HG02610 (cell line): ENCODE data around the gene TRAF3.

ENCODE experiments used
- ATAC-seq: cut with Tn5 transposase; IDR thresholded peaks from one replicate; pipeline ENCODE4 v1.9.1; 2021; ENCODE audit warnings: mild to moderate bottlenecking, moderate library complexity; ENCODE audit not compliant: unreplicated experiment

The TRAF3 gene

DNA sequence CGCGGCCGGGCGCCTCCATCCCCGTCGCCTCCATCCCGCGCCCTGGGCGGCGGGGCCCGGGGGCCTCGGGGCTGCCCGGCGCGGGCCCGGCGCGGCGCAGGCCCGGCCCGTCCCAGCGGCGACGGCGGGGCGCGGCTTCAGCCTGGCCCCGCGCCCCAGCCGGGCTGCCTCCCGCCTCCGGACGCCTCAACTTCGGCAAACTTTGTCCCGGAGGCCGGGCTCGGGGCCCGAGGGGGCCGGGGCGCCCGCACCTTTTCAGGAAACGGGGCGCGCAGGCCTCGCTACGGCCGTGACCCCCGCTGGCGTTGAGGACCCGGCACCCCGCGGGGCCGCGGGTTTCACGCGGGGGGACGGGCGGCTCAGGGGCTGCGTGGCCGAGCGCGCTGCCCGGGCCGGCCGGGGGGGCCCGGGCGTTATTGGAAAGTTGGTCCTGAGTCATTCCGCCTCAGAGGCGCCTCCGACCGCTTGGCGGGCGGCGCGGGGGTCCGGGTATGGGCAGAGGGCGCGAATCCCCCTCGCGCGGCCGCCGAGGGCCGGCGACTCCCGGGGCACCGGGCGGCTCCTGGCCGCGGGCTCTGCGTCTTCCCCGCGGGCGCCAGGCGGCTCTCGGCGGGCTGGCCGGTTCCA is 575 bp downstream of the TRAF3 start:
- ATAC-seq = peak; percentile 2

DNA sequence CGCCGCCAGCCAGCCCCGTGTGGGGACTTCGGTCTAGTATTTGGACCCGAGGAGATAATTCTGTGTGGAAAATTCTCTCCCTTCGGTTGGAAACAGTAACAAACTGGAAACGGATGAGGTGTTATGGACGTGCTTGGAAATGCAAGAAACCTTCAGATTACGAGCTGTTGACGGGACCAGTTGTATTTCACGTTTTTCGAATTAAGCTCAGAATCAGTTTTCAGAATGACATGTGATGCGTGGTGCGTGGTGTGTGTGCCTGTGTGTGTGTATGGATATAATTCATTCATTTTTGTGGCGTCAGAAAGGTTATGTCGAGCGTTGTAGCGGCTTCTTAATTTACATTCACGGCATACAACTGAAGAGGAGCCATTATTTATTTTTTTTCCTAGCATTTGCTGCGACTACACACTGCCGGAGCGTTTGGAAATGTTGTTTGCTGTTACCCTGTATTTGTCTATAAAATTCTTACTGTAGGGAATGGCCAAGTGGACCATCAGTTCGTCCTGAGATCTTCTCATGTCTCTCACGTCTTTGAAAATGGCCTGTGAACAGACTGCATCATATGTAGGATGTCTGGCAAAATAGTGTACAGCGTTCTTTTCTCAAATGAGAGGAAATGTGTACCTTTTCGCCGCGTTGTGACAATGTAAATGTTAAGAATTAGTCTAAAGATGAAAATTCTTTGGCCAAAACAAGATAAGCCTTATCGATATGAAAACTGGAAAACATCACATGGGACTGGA is 1.3 kb downstream of the TRAF3 start:
- ATAC-seq = no peak

DNA sequence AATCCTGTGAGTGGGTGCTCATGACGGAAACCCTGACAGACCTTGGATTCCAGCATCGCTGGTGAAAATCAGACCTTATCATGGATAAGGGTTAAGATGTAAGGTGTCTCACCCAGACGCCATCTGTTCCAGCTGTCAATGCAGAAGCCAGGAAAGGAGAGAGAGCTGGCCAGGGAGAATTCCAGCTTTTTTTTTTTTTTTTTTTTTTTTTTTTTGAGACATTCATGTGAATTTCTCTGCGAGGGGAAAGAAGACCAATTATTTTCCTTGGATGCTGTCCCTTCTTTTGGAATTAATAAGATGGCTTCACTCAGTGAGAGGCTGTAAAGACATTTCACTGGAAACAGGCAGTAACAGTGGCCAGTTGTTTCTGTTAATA is 1.8 kb downstream of the TRAF3 start:
- no peak for ATAC-seq

DNA sequence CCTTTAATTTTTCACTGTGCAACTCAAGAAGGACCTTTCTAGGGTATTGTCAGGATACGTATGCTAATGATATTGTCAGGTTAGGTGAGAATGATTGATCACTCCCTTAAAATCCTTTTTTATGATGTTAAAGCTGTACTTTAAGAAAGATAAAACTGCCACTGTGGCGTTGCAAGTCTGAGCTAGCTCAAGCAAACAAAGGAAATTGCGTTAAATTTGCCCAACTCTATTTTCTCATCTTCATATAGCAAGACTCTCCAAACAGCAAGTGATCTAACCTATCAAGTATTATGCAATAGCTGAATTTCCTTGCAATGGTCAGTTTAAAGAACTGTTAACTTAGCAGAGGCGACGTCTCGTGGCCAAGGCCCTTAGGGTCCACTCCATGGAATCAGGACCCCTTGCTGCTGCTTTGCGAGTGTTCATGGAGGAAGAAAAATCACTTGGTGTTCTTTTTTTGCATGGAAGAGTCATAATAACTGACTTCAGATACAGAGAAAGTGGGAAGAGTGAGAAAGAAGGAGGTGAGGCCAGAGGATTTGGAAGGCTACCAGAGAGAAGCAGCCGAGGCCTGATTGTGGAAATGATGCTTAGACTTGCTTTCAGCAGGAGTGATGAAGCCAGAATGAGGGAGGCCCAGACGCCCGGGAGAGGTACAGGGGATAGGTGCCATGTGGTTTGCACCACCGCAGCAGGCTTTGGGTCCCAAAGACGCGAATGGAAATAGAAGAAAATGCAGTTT is 2.5 kb downstream of the TRAF3 start:
- no peak for ATAC-seq

DNA sequence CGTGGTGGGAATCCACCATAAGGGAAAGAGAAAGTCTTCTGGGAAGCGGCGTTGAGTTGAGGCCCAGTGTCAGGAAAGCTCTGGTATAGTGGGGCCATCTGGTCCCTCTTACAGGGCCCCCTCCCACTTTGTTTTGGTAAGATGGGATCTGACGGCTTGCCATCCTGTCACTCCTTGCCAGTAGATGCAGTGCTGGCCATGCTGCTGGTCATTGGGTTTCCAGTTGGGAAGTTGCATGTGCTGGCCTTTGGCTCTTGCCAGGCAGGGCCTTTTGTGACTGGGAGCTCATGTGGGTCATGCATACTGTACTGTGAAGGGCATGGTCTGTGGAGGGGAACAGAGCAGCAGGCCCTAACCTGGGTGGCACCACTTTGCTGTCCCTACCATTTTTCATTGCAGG is 3.8 kb downstream of the TRAF3 start:
- no peak for ATAC-seq

DNA sequence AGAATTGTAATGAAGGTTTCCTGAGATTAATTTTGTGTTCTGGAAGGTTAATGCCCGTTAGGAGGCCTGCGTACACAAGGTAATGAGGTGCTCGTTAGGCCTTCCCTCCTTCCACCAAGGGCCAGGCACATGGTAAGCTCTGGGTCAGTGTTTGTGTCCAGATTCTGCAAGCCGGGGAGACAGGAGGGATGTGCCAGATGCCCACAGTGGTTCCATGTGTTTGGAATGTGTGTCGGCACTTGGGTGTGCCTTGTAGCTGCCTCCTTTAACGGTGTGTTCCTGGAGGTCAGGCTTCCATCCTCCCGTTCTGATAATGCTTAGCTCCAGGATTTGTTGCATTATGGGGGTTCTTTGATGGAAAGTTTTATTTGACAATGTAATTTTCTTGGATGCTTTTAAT is 5.7 kb downstream of the TRAF3 start:
- ATAC-seq = no peak

DNA sequence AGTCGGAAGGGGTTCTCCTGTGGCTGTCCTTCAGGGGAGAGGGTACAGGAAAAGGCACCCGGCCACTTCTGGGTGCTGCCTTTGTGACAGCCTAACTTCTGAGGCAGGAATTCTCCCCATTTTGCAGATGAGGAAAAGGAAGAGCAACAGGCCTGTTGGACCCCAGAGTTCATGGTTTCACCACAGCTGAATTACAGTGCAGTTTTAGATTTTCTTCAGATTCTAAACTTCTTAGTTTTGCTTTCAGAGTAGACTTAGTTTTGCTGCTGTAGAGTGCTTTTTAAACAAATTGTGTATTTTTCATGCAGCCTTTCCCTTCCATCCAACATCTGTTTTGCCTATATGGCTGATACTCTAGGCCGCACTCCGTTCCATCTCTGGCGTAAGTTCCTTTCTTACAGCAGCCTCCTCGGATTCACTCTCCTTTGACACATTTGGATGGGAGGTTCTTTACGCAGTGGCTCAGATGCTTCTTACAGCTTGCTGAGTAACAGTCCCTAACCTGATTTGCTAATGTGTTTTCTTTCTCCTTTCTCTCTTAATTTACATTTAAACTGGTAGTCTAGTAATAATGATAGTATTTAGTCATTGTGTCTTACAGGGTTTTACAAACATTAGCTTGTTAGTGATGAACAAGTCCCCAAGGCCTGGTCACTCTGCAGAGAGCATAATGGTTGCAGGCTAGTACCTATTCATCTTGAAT is 7.8 kb downstream of the TRAF3 start:
- ATAC-seq = no peak

DNA sequence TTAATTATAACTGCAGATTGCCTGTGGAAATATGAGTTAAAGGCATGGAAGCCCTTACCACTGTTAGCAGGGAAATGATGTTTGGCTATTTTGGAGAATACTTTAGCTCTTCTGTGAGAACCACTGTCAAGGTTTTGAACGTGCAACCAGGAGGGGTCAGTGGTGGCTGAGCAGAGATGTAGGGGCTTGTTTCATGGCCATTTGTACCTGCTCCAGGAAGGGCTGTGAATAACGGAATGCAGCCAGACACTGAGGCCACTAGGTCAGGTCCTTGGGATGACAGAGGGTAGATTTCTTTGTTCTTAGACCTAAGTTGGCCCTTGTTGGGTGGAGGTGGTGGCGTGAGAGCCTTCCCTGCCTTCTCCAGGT is 8.3 kb downstream of the TRAF3 start:
- no peak for ATAC-seq

DNA sequence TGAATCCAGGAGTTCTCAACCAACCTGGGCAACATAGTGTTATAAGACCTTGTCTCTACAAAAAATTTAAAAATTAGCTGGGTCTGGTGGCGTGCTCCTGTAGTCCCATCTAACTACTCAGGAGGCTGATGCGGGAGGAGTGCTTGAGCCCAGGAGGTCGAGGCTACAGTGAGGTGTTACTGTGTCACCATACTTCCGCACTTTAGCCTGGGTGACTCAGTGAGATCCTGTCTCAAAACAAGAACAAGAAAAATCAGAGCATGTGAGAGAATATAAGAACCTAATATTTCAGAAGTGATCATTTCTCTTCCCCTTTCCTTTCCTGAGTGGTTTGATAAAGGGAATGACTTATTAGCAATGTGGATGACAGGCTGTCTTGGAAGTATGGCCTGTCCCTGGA is 9.5 kb downstream of the TRAF3 start:
- ATAC-seq = no peak

DNA sequence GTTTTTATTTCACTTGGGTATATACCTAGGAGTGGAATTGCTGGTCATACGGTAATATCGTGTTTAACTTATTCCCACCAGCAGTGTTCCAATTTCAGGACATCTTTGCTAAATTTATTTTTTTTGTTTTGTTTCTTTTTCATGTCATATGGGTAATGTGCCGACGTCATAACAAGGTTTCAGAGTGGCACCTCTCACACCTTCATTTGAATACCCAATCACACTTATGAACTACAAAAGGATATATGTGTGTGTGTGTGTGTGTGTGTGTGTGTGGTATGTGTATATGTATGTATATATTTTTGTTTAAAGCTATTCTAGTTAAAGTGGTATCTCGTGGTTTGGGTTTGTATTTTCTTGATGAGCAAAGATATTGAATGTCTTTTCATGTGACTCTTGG is 12.1 kb downstream of the TRAF3 start:
- ATAC-seq = no peak

DNA sequence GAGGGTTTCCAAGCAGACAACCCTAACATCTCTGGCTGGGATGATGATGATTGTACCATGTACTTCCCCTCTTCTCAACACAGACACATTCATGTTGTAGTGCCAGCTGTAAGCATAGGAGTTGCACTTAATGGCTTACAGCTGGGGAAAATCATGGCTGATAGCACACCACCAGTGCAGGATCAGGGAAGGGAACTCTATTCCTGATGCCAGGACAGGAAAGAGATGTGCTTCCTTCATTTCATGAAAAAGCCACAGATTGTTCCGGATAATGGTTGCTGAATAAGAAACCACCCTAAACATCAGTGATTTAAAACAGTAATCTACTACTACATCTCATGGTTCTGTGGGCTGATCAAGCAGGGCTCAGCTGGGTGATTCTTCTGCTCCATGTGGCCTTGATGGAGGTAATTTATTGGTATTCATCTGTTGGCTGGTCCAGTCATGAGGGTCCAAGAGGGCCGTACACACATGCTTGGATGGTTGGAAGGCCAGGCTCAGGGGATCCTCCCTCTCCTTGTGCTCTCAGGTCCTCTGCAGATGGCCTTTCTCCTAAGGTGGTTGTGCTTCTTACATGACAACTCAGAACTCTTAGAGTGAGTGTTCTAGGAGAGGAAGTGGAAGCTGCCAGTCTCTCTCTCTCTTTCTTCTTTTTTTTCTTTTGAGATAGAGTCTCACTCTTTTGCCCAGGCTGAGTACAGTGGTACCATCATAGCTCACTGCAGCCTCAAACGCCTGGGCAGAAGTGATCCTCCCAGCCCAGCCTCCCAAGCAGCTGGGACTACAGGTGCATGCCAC is 16.5 kb downstream of the TRAF3 start:
- no peak for ATAC-seq

DNA sequence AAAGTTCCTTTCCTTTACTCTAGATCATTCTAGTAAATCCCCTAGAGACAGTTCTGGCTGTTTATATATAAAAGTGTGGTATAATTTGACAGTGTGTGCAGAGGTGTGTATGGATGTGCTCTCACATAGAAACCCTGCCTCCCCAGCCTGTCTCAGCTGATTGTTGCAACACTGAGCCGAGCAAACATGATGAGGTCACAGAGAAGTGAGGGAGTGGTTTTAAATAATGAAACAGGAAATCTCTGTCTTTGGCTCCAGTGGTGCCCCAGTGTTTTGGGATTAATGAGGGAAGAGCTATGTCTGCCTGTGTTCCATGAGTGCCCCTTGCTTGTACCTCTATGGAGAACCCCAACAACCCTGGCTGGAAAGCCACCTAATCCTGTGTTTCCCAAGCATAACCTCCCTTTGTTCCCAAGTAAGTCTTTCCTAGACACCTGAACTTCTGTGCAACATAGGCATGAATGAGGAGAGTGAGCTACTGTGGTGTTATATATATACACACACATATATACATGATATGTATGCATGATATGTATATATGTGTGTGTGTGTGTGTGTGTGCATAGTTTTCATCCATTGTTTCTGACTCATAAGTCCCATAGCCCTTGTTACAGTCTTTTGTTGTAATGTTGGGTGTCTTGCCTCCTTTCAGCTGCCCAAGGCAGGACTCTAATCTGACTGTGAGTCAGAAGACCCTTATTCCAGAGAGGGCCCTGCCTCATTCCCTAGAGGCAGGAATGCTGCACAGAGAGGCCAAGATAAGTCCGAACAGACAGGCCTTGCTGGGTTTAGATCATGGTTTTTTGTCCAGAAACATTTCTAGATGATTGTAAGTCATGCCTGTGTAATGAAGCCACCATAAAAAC is 18.0 kb downstream of the TRAF3 start:
- no peak for ATAC-seq

DNA sequence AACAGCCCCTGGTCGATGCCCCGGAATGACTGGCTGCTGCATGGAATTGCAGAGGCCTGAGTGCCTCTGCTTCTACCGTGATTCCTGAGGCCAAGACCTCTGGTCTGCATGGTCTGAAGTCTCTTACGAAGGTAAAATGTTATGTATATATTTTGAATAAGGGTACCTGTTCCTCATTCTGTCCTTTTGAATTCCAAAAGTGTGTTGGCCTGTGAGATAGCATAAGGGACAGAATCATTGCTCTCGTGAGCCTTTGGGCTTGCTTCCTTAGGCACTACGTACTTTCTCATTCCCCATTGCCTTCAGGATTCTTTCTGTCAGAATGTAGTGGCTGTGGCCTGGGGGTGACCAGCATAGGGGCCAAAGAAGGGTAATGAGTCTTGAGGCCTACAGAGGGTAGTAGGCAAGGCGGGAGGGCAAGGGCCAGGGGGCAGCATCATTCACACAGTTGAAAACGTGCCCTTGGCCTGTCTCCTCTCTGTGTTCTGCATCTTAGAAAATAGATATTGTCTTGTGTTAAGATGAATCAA is 19.5 kb downstream of the TRAF3 start:
- no peak for ATAC-seq

DNA sequence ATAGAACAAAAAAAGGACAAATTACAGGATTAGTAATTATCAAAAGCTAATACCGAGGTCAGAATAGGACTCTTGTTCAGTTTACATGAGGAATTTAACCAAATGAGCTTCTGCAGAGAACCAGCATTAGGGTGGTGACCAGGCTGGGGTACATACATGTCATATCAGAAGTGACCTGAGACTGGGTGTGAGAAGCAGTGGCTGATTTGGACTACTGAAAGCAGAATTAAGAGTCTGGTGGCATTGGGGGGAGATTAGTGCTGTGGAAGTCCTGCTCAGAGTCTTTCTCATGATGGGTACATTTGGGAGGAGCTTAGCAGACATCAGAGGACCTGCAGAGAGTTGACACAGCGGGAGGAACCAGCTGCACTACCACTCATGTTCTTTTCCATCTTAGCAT is 21.7 kb downstream of the TRAF3 start:
- peak; percentile 57 for ATAC-seq

DNA sequence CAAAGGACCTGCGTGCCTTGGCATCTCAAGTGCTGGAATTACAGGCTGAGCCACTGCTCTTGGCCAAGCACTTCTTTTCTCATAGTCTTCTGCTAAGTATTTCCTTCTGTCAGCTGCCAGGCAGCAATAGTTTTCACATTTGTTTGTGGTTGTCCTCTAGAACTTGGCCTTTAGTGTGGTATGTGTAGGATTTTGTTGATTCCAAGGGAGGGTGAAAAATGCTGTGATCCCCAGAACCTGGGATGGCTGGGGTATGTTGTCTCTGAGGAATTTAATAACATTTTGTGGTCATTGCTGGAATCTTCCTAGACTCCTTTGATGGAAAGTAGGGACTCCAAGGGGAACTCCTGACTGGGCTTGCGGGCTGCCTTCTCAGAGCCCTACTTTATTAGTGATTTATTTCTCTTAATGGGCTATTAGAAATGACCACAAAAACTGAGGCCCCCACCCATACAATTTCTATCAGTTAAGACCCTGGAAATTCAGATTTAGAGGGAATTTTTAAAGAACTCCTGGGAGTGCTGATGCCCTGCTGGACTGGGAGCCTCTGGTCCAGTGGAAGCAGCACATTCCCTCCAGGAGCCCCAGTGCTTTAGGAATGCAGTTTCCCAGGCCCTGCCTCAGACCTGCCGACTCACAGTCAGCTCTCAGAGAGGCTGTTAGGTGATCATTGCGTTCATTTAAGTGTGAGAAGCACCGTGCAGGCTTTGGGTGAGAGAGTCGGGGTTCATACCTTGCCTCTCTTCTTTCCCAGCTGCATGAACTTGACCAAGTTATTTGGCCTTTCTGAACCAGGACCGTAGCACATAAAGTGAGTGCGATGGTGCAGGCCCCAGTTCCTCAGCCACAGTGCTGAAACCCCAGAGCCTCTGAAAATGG is 22.7 kb downstream of the TRAF3 start:
- ATAC-seq = no peak

DNA sequence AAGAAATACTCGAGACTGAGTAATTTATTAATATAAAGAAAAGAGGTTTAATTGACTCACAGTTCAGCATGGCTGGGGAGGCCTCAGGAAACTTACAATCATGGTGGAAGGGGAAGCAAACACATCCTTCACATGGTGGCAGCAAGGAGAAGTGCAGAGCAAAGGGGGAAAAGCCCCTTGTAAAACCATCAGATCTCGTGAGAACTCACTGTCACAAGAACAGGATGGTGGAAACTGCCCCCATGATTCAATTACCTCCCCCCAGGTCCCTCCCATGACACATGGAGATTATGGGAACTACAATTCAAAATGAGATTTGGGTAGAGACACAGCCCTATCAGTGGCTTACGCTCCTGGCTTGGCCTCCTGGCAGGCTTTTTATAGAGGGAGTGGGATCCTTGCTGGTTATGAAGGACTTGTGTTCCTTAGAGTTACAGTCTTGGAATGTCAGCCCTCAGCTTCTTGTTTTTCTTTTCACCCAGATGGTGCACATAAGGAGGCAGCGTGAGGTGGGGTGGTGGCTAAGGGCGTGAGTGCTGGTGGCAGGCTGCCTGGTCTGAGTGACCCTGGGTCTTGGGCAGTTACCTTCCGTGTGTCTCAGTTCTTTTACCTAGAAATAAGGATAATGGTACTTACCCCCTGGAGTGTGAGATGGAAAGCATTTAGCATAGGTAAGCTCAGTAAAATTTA is 25.7 kb downstream of the TRAF3 start:
- ATAC-seq = no peak

DNA sequence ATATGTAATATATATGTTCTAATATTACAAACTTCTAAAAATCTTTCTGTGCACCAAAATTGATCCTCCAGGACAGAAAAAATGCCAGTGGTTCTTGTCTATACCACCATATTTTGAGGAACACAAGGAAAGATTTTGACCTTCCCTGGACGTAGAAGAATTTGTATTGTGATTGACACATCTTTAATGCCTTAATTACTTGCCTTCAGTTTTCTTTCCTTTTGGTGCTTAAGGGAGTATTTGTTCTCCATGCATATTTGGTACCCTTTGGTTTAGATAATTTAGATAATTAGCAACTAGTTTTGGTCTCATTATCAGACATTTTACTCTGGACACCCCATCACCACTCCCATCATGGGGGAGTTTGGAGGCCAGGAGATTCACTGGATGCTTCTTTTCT is 27.6 kb downstream of the TRAF3 start:
- ATAC-seq = no peak

DNA sequence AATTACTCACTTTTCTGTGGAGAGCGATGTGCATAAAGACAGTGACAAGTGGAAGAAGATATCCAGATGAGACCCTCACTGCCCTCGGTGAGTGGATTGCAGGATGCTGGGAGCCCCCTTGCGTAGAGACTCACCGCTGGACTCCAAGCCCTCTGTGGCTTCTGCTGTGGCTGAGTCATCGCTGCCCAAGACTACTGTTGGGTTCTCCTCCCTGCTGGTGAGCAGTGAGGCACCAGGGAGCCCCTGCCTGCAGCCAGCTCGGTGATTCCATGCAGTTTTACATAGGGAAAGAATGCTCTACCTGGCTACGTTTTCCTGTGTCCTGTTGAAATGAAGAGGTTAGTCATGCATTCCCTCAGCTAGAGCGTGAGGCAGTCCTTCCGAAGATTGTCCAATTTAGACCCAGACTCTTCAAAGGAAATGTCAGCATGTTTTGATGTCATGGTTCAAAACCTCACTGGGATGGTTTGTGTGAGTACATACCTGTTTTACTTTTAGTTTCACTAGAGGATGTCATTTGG is 28.2 kb downstream of the TRAF3 start:
- no peak for ATAC-seq
